H1 (cell line): ENCODE results near the gene COL11A1. TPM values are rescaled to one million over a fixed set of nuclear protein-coding genes. Genes with fewer than 3 reads are reported as not detected.

Source experiments
- BCL11A ChIP-seq, 2 experiments: IDR thresholded peaks; one replicate each; pipeline ENCODE4 v1.6.1; 2011; ENCODE audit warnings: low read depth in 2 of 2, low read length in 2 of 2, mild to moderate bottlenecking in 2 of 2
- SRF ChIP-seq: IDR thresholded peaks from 2 replicates; pipeline ENCODE4 v1.6.1; 2011; ENCODE audit warnings: mild to moderate bottlenecking, low read depth, low read length, moderate library complexity
- SUZ12 ChIP-seq: fragments of 200-600 bp; sonication (generic); IDR thresholded peaks from 2 replicates; pipeline ENCODE4 v1.6.1; 2012; ENCODE audit warnings: mild to moderate bottlenecking, inconsistent platforms, low read length, moderate library complexity, mixed read lengths
- polyA plus RNA-seq, 7 experiments: library from polyadenylated mRNA; depleted of rRNA in 3 of 7; stranded (reverse) in 5 of 7; unstranded in 2 of 7; fragments of >200 nt in 5 of 7; fragments of 200-250 nt in 2 of 7; gene quantifications; 1 replicate in 5 of 7; 2 replicates in 1 of 7; 4 replicates in 1 of 7; pipeline versions ENCODE4 v1.2.1 to v1.2.3, GENCODE V29; 2011 to 2013; ENCODE audit warnings: missing spikeins in 2 of 7, mixed read lengths in 2 of 7
- total RNA-seq: library from RNA; stranded (reverse); fragmentation: NEBNext Ultra II Directional; extraction: Animal tissue kit (Norgen Biotek cat#: 25700); gene quantifications from 2 replicates; pipeline ENCODE4 v1.2.1, GENCODE V29; 2021

The COL11A1 gene
- total and polyA plus RNA-seq, 2 of the 8 experiments (the other 6 are each of a cell fraction or from before 2014, with no cell fraction given): 4.0 to 27.9 TPM

DNA sequence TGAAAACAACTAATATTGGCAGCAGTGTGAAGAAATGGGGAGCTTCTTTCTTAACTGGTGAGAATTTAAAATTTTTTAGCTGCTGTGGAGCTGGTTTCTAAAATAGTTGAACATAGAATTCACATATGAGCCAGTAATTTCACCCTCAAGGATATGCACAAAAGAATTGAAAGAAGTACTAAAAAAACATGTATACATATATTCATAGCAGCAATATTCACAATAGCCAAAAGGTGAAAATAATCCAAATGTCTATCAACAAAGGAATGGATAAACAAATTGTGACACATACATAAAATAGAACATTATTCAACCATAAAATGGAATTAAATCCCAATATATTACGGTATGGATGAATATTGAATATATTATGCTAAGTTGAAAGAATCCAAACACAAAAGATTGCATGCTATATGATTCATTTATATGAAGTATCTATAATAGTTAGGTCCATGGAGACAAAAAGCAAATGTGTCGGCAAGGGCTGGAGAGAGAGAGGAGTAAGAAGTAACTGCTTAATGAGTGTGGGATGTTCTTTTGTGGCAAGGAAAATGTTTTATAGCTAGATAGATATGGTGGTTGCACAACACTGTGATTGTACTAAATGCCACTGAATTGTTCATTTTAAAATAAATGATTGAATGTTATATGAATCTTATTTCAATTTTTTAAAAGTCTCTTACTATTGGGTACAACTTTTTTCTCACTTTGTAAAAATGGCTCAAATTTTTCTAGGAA is 14.8 kb upstream of the COL11A1 start (continued):
- TF ChIP-seq SRF: no peak
- TF ChIP-seq BCL11A (IDR thresholded peaks at IDR 0.05; ENCODE audit: low read depth in 2 of 2, low read length in 2 of 2): no peak
- TF ChIP-seq SUZ12: no peak
